ENCODE data around the gene STXBP1. TPM values are rescaled to one million over a fixed set of nuclear protein-coding genes. Genes with fewer than 3 reads are reported as not detected.
"Not testable (repeated sequence)": the region's sequence is repeated elsewhere in the genome, so short reads cannot be mapped to it uniquely, and the experiment has no call there.

STXBP1 gene
- total RNA-seq, 1 donor from 2014 or later: 16.0 TPM

- DNase-seq (ENCODE audit: low read depth, low spot score): no peak
Measured at GRCh38 chr9:127613583-127613954, 1.5 kb downstream of the STXBP1 start.

- no peak for DNase-seq (ENCODE audit: low read depth, low spot score)
Measured at GRCh38 chr9:127614961-127615360, 2.9 kb downstream of the STXBP1 start.

- not testable (repeated sequence) for DNase-seq (ENCODE audit: low read depth, low spot score)
Measured at GRCh38 chr9:127621339-127621970, 9.4 kb downstream of the STXBP1 start.

GRCh38 chr9:127626752-127627493 is 14.8 kb downstream of the STXBP1 start:
- no peak for DNase-seq (ENCODE audit: low read depth, low spot score)

GRCh38 chr9:127627494-127627855 is 15.4 kb downstream of the STXBP1 start:
- no peak for DNase-seq (ENCODE audit: low read depth, low spot score)

- DNase-seq (ENCODE audit: low read depth, low spot score): no peak
Measured at GRCh38 chr9:127628758-127629467, 16.8 kb downstream of the STXBP1 start.

GRCh38 chr9:127629468-127630081 is 17.5 kb downstream of the STXBP1 start:
- DNase-seq (ENCODE audit: low read depth, low spot score): no peak

GRCh38 chr9:127633216-127633862 is 21.3 kb downstream of the STXBP1 start:
- DNase-seq (ENCODE audit: low read depth, low spot score): no peak

GRCh38 chr9:127634021-127634420 is 21.9 kb downstream of the STXBP1 start:
- no peak for DNase-seq (ENCODE audit: low read depth, low spot score)

- DNase-seq (ENCODE audit: low read depth, low spot score): no peak
Measured at GRCh38 chr9:127634698-127635097, 22.6 kb downstream of the STXBP1 start.

- DNase-seq (ENCODE audit: low read depth, low spot score): no peak
Measured at GRCh38 chr9:127635201-127635735, 23.2 kb downstream of the STXBP1 start.

- DNase-seq (ENCODE audit: low read depth, low spot score): no peak
Measured at GRCh38 chr9:127637322-127637847, 25.3 kb downstream of the STXBP1 start.

- DNase-seq (ENCODE audit: low read depth, low spot score): no peak
Measured at GRCh38 chr9:127640908-127641545, 28.9 kb downstream of the STXBP1 start.

- DNase-seq (ENCODE audit: low read depth, low spot score): no peak
Measured at GRCh38 chr9:127642082-127642740, 30.1 kb downstream of the STXBP1 start.

GRCh38 chr9:127644146-127644827 is 32.2 kb downstream of the STXBP1 start:
- DNase-seq (ENCODE audit: low read depth, low spot score): no peak

- DNase-seq (ENCODE audit: low read depth, low spot score): no peak
Measured at GRCh38 chr9:127644943-127645342, 32.9 kb downstream of the STXBP1 start.

GRCh38 chr9:127647451-127647850 is 35.4 kb downstream of the STXBP1 start:
- DNase-seq (ENCODE audit: low read depth, low spot score): no peak

- DNase-seq (ENCODE audit: low read depth, low spot score): no peak
Measured at GRCh38 chr9:127650518-127650917, 38.4 kb downstream of the STXBP1 start.

All from pulmonary artery endothelial cell (primary cell).